GM12873 (cell line): ENCODE data around the gene ERICH2.

Source experiments
- CTCF ChIP-seq: IDR thresholded peaks from 2 replicates; pipeline ENCODE4 v1.5.1; 2012; ENCODE audit warnings: low read depth, mild to moderate bottlenecking, moderate library complexity, low read length, control low read depth; ENCODE audit not compliant: insufficient read depth; ENCODE audit errors: missing control alignments

ERICH2 gene

DNA sequence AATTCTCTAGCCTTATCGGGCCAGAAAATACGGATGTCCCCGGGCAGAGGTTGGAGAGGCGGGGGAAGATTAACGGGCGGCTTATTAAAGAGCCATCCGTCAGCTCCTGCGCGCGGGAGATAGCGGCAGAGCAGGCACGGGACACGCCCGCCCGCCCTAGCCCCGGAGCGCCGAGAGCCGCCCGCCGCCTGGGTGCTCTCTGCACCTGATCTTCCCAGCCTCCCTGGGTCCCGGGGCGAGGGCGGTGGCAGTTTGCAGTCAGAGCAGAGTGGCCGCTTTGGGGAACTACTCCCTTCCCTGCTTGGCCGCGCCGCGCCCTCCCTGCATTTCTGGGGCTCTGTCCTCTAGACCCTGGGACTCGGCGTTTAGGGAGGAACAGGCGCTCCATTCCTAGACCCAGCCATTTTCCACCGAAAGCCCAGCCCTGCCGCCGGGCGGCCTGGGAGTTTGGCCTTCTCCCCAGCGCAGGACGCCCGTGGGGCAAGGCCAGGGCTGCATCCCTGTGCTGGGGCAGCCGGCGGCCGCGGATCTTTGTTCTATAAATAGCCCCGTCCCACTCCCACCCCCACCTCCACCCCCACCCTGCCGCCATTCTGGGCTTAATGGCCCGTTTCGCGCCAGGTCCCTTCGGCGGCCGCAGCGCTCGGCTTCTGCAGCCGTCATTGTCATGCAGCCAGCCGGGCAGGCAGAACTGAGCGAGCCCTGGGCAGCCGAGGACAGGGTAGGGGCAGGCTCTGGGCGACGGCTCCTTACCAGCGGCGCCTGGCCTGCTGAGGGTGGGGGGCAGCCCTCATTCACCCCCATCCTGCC is 53.1 kb downstream of the ERICH2 start:
- TF ChIP-seq CTCF = no peak

DNA sequence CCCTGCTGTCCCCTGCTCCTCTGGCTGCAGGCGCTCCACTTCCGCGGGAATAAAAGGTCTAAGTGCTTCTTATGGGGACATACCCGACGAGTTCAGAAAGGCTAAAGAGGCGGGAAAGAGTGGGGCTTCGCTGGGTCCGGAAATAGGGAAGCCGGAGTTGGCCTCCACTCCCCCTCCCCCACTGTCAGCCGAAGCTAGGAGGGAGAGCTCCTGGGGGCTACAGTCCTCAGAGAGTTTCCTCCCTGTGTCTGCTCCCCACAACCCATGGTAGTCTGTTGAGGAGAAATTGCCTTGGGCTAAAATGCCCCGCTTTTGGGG is 53.7 kb downstream of the ERICH2 start:
- TF ChIP-seq CTCF = no peak

DNA sequence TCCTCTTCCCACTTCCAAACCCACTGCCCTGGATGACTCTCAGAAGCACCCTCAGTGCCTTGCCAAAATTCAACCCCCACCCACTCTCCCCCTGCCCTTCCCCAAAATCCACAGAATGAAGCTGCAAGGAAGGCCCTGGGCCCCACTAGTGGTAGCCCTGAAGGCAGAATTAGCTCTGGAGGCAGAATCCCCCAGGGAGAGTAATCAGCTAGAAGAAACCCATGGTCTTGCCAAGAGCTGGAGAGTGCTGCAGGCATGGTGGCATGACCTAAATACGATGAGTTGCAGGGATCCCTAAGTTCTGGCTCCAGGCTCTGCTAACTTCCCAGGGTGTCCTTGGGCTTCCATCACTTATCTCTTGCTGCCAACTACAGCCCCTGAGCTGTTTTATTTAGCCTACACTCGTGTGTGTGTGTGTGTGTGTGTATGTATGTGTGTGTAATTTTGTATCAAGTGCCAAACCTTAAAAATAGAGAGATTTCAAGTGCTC is 54.4 kb downstream of the ERICH2 start:
- TF ChIP-seq CTCF = no peak

DNA sequence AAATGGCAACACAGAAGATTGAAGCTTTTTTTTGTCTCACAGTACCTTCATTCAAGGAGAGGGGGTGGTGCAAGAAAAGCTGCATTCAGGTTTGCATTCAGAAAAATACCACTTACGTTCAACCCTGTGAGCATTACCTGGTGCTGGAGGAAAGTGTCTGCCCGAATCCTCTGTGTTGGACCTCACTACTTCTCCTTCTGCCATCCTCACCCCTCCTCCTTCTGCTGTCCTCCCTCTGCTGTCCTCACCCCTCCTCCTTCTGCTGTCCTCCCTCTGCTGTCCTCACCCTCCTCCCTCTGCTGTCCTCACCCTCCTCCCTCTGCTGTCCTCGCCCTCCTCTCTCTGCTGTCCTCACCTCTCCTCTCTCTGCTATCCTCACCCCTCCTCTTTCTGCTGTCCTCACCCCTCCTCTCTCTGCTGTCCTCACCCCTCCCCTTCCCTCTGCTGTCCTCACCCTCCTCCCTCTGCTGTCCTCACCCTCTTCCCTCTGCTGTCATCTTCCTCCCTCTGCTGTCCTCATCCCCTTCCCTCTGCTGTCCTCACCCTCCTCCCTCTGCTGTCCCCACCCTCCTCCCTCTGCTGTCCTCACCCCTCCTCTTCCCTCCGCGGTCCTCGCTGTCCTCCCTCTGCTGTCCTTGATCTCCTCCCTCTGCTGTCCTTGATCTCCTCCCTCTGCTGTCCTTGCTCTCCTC is 57.8 kb downstream of the ERICH2 start:
- no peak for TF ChIP-seq CTCF

DNA sequence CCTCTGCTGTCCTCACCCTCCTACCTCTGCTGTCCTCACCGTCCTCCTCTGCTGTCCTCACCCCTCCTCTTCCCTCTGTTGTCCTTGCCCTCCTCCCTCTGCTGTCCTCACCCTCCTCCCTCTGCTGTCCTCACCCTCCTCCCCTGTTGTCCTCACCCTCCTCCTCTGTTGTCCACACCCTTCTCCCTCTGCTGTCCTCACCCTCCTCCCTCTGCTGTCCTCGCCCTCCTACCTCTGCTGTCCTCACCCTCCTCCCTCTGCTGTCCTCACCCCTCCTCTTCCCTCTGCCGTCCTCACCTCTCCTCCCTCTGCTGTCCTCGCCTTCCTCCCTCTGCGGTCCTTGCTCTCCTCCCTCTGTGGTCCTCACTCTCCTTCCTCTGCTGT is 58.3 kb downstream of the ERICH2 start:
- TF ChIP-seq CTCF = no peak

- no peak for TF ChIP-seq CTCF
Observed at GRCh38 chr2:170829036-170829435, 58.9 kb downstream of the ERICH2 start.

GRCh38 chr2:170830166-170830565 is 60.0 kb downstream of the ERICH2 start:
- TF ChIP-seq CTCF = no peak
